Spleen (tissue), 11 donors: ENCODE results near the gene NOL9. TPM values are rescaled to one million over a fixed set of nuclear protein-coding genes. Genes with fewer than 3 reads are reported as not detected.
"Not testable (repeated sequence)": the region's sequence is repeated elsewhere in the genome, so short reads cannot be mapped to it uniquely, and the experiment has no call there.

ENCODE experiments used
- DNase-seq: peaks from one replicate; pipeline ENCODE4 v3.0.0-alpha.2; 2020
- H3K27ac ChIP-seq, 8 donors: fragments of 200-600 bp; sonication (generic) in 7 of 8; 1 replicate in 4 of 8; 2 replicates in 4 of 8; pipeline versions ENCODE4 v1.5.0 to v1.8.0; 2016 to 2021; ENCODE audit warnings: inconsistent platforms in 4 of 8, mild to moderate bottlenecking in 4 of 8, moderate library complexity in 1 of 8
- H3K27me3 ChIP-seq, 7 donors: fragments of 200-600 bp; sonication (generic) in 6 of 7; replicated peaks in 1 of 7; 1 replicate in 4 of 7; 2 replicates in 3 of 7; pipeline versions ENCODE4 v1.5.0 to v1.8.0; 2016 to 2021; ENCODE audit warnings: inconsistent platforms in 3 of 7, mild to moderate bottlenecking in 1 of 7
- H3K36me3 ChIP-seq, 6 donors: fragments of 200-600 bp; sonication (generic) in 5 of 6; 1 replicate in 4 of 6; 2 replicates in 2 of 6; pipeline versions ENCODE4 v1.5.0 to v1.8.0; 2016 to 2021; ENCODE audit warnings: inconsistent platforms in 2 of 6
- H3K4me1 ChIP-seq, 6 donors: fragments of 200-600 bp; sonication (generic) in 5 of 6; 1 replicate in 3 of 6; 2 replicates in 3 of 6; pipeline versions ENCODE4 v1.5.0 to v1.8.0; 2016 to 2021; ENCODE audit warnings: inconsistent platforms in 3 of 6
- H3K4me3 ChIP-seq, 8 donors: fragments of 200-600 bp; sonication (generic) in 7 of 8; 1 replicate in 4 of 8; 2 replicates in 4 of 8; pipeline versions ENCODE4 v1.5.0 to v1.8.0; 2016 to 2021; ENCODE audit warnings: inconsistent platforms in 4 of 8, mild to moderate bottlenecking in 4 of 8, moderate library complexity in 2 of 8
- H3K9me3 ChIP-seq, 8 donors: fragments of 200-600 bp; sonication (generic) in 7 of 8; 1 replicate in 4 of 8; 2 replicates in 4 of 8; pipeline versions ENCODE4 v1.5.0 to v1.8.0; 2016 to 2021; ENCODE audit warnings: inconsistent platforms in 4 of 8
- CTCF ChIP-seq, 11 experiments: fragments of 200-600 bp in 7 of 11; fragments of 450-650 bp in 4 of 11; sonication (generic) in 4 of 11; IDR thresholded peaks in 8 of 11; conservative IDR thresholded peaks in 3 of 11; 1 replicate in 7 of 11; 2 replicates in 4 of 11; pipeline versions ENCODE4 v1.4.0 to v1.8.0; 2016 to 2021; ENCODE audit warnings: antibody characterized with exemption in 11 of 11, inconsistent platforms in 4 of 11, mild to moderate bottlenecking in 1 of 11
- POLR2A ChIP-seq, 3 donors: fragments of 450-650 bp; IDR thresholded peaks; one replicate each; pipeline ENCODE4 v1.5.1; 2017; ENCODE audit warnings: antibody characterized with exemption in 3 of 3, mild to moderate bottlenecking in 1 of 3
- POLR2AphosphoS5 ChIP-seq, 3 donors: sonication (generic); formaldehyde crosslinking; IDR thresholded peaks; one replicate each; pipeline ENCODE4 v1.5.1; 2017; ENCODE audit warnings: antibody characterized with exemption in 3 of 3
- WGBS, 5 donors: extraction: QIAGEN DNeasy Blood & Tissue Kit in 3 of 5; methylation state at CpG; one replicate each; pipeline versions ENCODE4 v1.1.5 to v1.1.7; 2013 to 2018; 5-methylcytosine and 5-hydroxymethylcytosine counted together
- intact Hi-C: fragments of 100-400 bp; cut with DNase I; formaldehyde crosslinking; loops from one replicate; pipeline ENCODE4 v1.15.0; 2023; ENCODE audit warnings: low total_unique reads
- polyA plus RNA-seq, 3 donors: library from polyadenylated mRNA; stranded (reverse); fragments of 200-250 nt; gene quantifications; one replicate each; pipeline ENCODE4 v1.2.1, GENCODE V29; 2013
- total RNA-seq, 7 donors: library from RNA; depleted of rRNA in 3 of 7; stranded (reverse); fragments of >200 nt in 3 of 7; fragmentation: NEBNext Ultra II Directional in 4 of 7; extraction: Animal tissue kit (Norgen Biotek cat#: 25700) in 4 of 7; gene quantifications; one replicate each; pipeline versions ENCODE4 v1.1.0 to v1.2.1, GENCODE V29; 2016 to 2021
- donor health status: healthy with polysubstance abuse.
- donor health status: DM: no; HTN: no; CAD: no; lungs with moderate emphysema.
- donor health status: DM: no; HTN: no; CAD: no.
- donor health status: Bipolar disorder and iron deficiency.
- donor health status: healthy.
- donor health status: DM: no; HTN: no; CAD: no.
- donor health status: DM: yes; HTN: yes; CAD: no.

The NOL9 gene
- total and polyA plus RNA-seq, 10 donors: 4.2 to 55.2 (median 41.2) TPM

GRCh38 chr1:6601923-6602668 is 47.8 kb upstream of the NOL9 start:
- Histone ChIP-seq H3K27me3 (no peaks in the 10 kb centered on the region), H3K4me3 (peak overlapping the region; percentile 90 to 100 (median 99)), H3K9me3 (no peaks in the 10 kb centered on the region), H3K4me1 (peaks cover 23 to 69% (median 57%) of the 10 kb centered on the region in 6 donors), H3K27ac (peak overlapping the region; percentile 97 to 99 (median 99)), H3K36me3 (peaks cover 4 to 24% (median 19%) of the 10 kb centered on the region in 6 donors)
- WGBS, 5 donors: 0 to 1% (median 0%) methylated on average over 19 to 103 of the region's 103 CpGs
- intact Hi-C loops: no loop called here
- peak; percentile 91 for DNase-seq
- no peak for TF ChIP-seq CTCF (IDR thresholded peaks at IDR 0.05 in 8 of 11, conservative IDR thresholded peaks at IDR 0.05 in 3 of 11)
- TF ChIP-seq POLR2AphosphoS5 (IDR thresholded peaks at IDR 0.05): no peak
- no peak for TF ChIP-seq POLR2A (IDR thresholded peaks at IDR 0.05)

GRCh38 chr1:6601049-6601922 is 47.0 kb upstream of the NOL9 start:
- Histone ChIP-seq H3K4me3 (peak overlapping the region; percentile 90 to 100 (median 99)), H3K27me3 (no peaks in the 10 kb centered on the region), H3K9me3 (no peaks in the 10 kb centered on the region), H3K4me1 (peaks cover 26 to 77% (median 64%) of the 10 kb centered on the region in 6 donors), H3K36me3 (peaks cover 4 to 32% (median 26%) of the 10 kb centered on the region in 6 donors), H3K27ac (peak overlapping the region; percentile 97 to 99 (median 99))
- TF ChIP-seq POLR2A (IDR thresholded peaks at IDR 0.05) (no peak), CTCF (IDR thresholded peaks at IDR 0.05 in 8 of 11, conservative IDR thresholded peaks at IDR 0.05 in 3 of 11) (no peak), POLR2AphosphoS5 (IDR thresholded peaks at IDR 0.05) (peak; percentile 27 to 74 (median 72))
- WGBS, 5 donors: 0 to 1% (median 0%) methylated on average over 22 to 40 of the region's 40 CpGs
- peak; percentile 91 for DNase-seq
- intact Hi-C loops: no loop called here

- Histone ChIP-seq H3K36me3 (peaks cover 4 to 40% (median 34%) of the 10 kb centered on the region in 6 donors), H3K9me3 (no peaks in the 10 kb centered on the region), H3K27me3 (no peaks in the 10 kb centered on the region), H3K4me1 (peaks cover 26 to 85% (median 68%) of the 10 kb centered on the region in 6 donors), H3K27ac (peak overlapping the region; percentile 51 to 99 (median 98)), H3K4me3 (peak overlapping the region; percentile 90 to 100 (median 99))
- no peak for DNase-seq
- TF ChIP-seq POLR2A (IDR thresholded peaks at IDR 0.05): no peak
- peak in 1 of 3 donors; percentile 47 for TF ChIP-seq POLR2AphosphoS5 (IDR thresholded peaks at IDR 0.05)
- TF ChIP-seq CTCF (IDR thresholded peaks at IDR 0.05 in 8 of 11, conservative IDR thresholded peaks at IDR 0.05 in 3 of 11): no peak
- intact Hi-C loops: no loop called here
- WGBS, 5 donors: 13 to 16% (median 14%) methylated on average over 10 of the region's 10 CpGs
These were observed 46.2 kb upstream of the NOL9 start for GRCh38 chr1:6600410-6601048.

GRCh38 chr1:6599991-6600390 is 45.7 kb upstream of the NOL9 start:
- H3K27me3 ChIP-seq, DNase-seq, H3K9me3 ChIP-seq, intact Hi-C loops: not testable (repeated sequence)
- Histone ChIP-seq H3K4me1 (peaks cover 26 to 90% (median 70%) of the 10 kb centered on the region in 6 donors), H3K36me3 (peaks cover 4 to 45% (median 39%) of the 10 kb centered on the region in 6 donors), H3K27ac (peak overlapping the region; percentile 51 to 99 (median 98)), H3K4me3 (peak overlapping the region; percentile 90 to 100 (median 99))
- WGBS, 5 donors: 28 to 45% (median 40%) methylated on average over 8 of the region's 8 CpGs
